Astrocyte (in vitro differentiated cells and primary cell): ENCODE measurements around the gene RBM20. TPM values are rescaled to one million over a fixed set of nuclear protein-coding genes. Genes with fewer than 3 reads are reported as not detected.

Experiments used
- DNase-seq: peaks from one replicate; pipeline ENCODE4 v3.0.0-alpha.2; 2010; ENCODE audit warnings: low read depth
- FAIRE-seq: peaks from 2 replicates; lab custom pipeline; 2011; peaks lifted over from hg19 to GRCh38; lab: Jason Lieb, UNC
- H2AFZ ChIP-seq: 2 replicates; pipeline ENCODE4 v1.6.0; 2012; ENCODE audit warnings: low read depth, low read length, inconsistent platforms
- H3K27ac ChIP-seq: 2 replicates; pipeline ENCODE4 v1.5.1; 2011; ENCODE audit warnings: low read depth, low read length, inconsistent platforms
- H3K27me3 ChIP-seq: 2 replicates; pipeline ENCODE4 v1.6.0; 2011; ENCODE audit warnings: low read length, inconsistent platforms; ENCODE audit not compliant: insufficient read depth
- H3K36me3 ChIP-seq: 2 replicates; pipeline ENCODE4 v1.5.1; 2011; ENCODE audit warnings: low read length, inconsistent platforms; ENCODE audit not compliant: insufficient read depth
- H3K4me1 ChIP-seq: 2 replicates; pipeline ENCODE4 v1.5.1; 2011; ENCODE audit warnings: low read length, inconsistent platforms; ENCODE audit not compliant: insufficient read depth
- H3K4me2 ChIP-seq: 2 replicates; pipeline ENCODE4 v1.6.0; 2012; ENCODE audit warnings: low read length, inconsistent platforms
- H3K4me3 ChIP-seq: 2 replicates; pipeline ENCODE4 v1.5.1; 2011; ENCODE audit warnings: low read depth, mild to moderate bottlenecking, low read length, inconsistent platforms; ENCODE audit not compliant: insufficient read depth
- H3K79me2 ChIP-seq: 2 replicates; pipeline ENCODE4 v1.6.0; 2012; ENCODE audit warnings: mild to moderate bottlenecking, low read length, inconsistent platforms; ENCODE audit not compliant: insufficient read depth
- H3K9ac ChIP-seq: 2 replicates; pipeline ENCODE4 v1.6.0; 2012; ENCODE audit warnings: mild to moderate bottlenecking, low read length, inconsistent platforms
- H3K9me3 ChIP-seq: 2 replicates; pipeline ENCODE4 v1.5.1; 2012; ENCODE audit warnings: low read depth, mild to moderate bottlenecking, low read length, inconsistent platforms; ENCODE audit not compliant: insufficient read depth
- H4K20me1 ChIP-seq: 2 replicates; pipeline ENCODE4 v1.6.0; 2012; ENCODE audit warnings: low read length, inconsistent platforms; ENCODE audit not compliant: insufficient read depth
- H3K27ac Mint-ChIP-seq: one replicate; pipeline ENCODE4 v1.8.0; 2021; ENCODE audit warnings: mild to moderate bottlenecking, mixed read lengths; ENCODE audit not compliant: unreplicated experiment
- H3K27me3 Mint-ChIP-seq: one replicate; pipeline ENCODE4 v1.8.0; 2021; ENCODE audit warnings: low read depth, mixed read lengths; ENCODE audit not compliant: unreplicated experiment
- H3K36me3 Mint-ChIP-seq: one replicate; pipeline ENCODE4 v1.8.0; 2021; ENCODE audit warnings: low read depth, mixed read lengths; ENCODE audit not compliant: unreplicated experiment
- H3K4me1 Mint-ChIP-seq: one replicate; pipeline ENCODE4 v1.8.0; 2021; ENCODE audit warnings: low read depth, mixed read lengths; ENCODE audit not compliant: unreplicated experiment
- H3K4me3 Mint-ChIP-seq: one replicate; pipeline ENCODE4 v1.8.0; 2021; ENCODE audit warnings: mild to moderate bottlenecking, moderate library complexity, mixed read lengths; ENCODE audit not compliant: unreplicated experiment
- H3K9me3 Mint-ChIP-seq: one replicate; pipeline ENCODE4 v1.8.0; 2021; ENCODE audit warnings: mild to moderate bottlenecking, mixed read lengths; ENCODE audit not compliant: unreplicated experiment
- EZH2 ChIP-seq: IDR thresholded peaks from 2 replicates; pipeline ENCODE4 v1.6.1; 2012; ENCODE audit warnings: mild to moderate bottlenecking, low read length, inconsistent platforms; ENCODE audit not compliant: insufficient read depth
- total RNA-seq: library from RNA; stranded (reverse); gene quantifications from 2 replicates; pipeline ENCODE4 v1.2.1, GENCODE V29; 2021
- TF ChIP-seq, protein P1 (sequence below): IDR thresholded peaks from 2 replicates; pipeline ENCODE4 v1.5.1; 2011; ENCODE audit warnings: low read depth, mild to moderate bottlenecking, inconsistent platforms, low read length, moderate library complexity; ENCODE audit not compliant: insufficient read depth

The RBM20 gene
- total RNA-seq, 1 donor from 2014 or later: 1.5 TPM

DNA sequence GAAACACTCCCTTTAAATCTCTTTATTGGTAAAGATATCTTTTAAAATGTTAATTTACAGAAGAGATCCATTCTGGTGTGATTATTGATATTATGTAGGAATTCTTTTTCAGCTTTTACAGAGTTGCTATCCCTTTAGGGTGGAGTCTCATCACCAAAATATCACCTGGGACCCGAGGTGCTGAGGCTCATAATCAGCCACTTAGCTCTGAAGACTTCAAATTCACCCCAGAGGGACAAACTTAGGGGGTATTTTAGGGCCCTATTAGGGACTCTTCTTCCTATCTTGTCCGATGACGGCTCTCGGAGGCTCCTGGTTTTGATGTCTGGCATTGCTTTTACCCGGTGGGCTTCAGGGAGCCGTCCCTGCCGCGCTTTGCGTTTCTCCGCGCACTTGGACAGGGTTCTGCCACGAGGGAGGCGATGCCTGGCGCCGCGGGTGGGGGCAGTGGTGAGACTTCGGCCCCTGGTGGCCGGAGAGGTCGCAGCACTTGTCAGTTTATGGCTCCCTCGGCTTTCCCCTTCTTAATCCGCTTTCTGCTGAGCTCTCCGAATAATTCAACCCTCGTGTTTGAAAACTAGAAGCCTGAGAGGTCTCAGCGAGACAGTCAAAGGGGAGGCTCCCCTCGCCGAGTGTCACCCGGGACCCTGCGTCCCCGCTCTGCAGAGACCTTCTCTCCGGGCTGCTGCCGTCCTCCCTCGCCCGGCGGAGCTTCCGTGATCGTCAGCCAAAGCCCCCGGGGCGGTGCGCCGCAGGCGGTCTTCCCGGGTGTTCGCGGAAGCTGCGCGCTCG, 27.8 kb downstream of the RBM20 start:
- no peaks in the 10 kb centered on the region for H3K9me3 ChIP-seq
- no peaks in the 10 kb centered on the region for H3K36me3 Mint-ChIP-seq
- no peaks in the 10 kb centered on the region for H3K4me1 Mint-ChIP-seq
- no peaks in the 10 kb centered on the region for H3K9me3 Mint-ChIP-seq
- peak overlapping the region; percentile 73 for H3K4me3 ChIP-seq
- H4K20me1 ChIP-seq: no peaks in the 10 kb centered on the region
- H3K79me2 ChIP-seq: no peaks in the 10 kb centered on the region
- H3K27ac Mint-ChIP-seq: peak overlapping the region; percentile 74
- peaks cover 20% of the 10 kb centered on the region for H3K27me3 Mint-ChIP-seq
- H3K9ac ChIP-seq: peak overlapping the region; percentile 81
- H3K27ac ChIP-seq: peak overlapping the region; percentile 11
- no peaks in the 10 kb centered on the region for H3K4me1 ChIP-seq
- TF ChIP-seq, protein P1, sequence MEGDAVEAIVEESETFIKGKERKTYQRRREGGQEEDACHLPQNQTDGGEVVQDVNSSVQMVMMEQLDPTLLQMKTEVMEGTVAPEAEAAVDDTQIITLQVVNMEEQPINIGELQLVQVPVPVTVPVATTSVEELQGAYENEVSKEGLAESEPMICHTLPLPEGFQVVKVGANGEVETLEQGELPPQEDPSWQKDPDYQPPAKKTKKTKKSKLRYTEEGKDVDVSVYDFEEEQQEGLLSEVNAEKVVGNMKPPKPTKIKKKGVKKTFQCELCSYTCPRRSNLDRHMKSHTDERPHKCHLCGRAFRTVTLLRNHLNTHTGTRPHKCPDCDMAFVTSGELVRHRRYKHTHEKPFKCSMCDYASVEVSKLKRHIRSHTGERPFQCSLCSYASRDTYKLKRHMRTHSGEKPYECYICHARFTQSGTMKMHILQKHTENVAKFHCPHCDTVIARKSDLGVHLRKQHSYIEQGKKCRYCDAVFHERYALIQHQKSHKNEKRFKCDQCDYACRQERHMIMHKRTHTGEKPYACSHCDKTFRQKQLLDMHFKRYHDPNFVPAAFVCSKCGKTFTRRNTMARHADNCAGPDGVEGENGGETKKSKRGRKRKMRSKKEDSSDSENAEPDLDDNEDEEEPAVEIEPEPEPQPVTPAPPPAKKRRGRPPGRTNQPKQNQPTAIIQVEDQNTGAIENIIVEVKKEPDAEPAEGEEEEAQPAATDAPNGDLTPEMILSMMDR: peak; percentile 71
- no peak for TF ChIP-seq EZH2
- peak overlapping the region; percentile 88 for H2AFZ ChIP-seq
- no peaks in the 10 kb centered on the region for H3K36me3 ChIP-seq
- DNase-seq (peak; percentile 57), FAIRE-seq (no peak)
- H3K4me2 ChIP-seq: peak overlapping the region; percentile 94
- peak overlapping the region; percentile 86 for H3K4me3 Mint-ChIP-seq
- no peaks in the 10 kb centered on the region for H3K27me3 ChIP-seq

DNA sequence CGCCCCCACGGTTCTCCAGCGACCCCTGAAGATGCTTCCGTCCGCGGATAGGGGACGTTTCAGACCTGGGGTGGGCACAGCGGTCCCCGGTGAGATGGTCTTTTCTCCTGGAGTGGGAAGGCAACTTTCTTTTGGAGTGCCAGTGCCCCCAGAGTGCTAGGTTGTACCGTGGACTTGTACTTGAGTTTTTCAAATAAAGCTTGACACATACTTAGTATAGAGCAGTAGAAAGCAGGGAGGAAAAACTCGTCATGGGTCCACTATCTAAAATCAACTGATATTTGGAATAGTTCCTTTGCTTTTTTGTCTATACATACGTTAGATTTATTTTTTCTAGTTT, 28.4 kb downstream of the RBM20 start:
- Mint-ChIP-seq H3K27ac (no peak overlapping the region), H3K36me3 (no peaks in the 10 kb centered on the region)
- no peak for FAIRE-seq

More for the DNA sequence above, 28.4 kb downstream of the RBM20 start:
- Histone ChIP-seq H3K27ac (peak overlapping the region; percentile 11), H3K9ac (peak overlapping the region; percentile 81), H3K27me3 (no peaks in the 10 kb centered on the region), H3K36me3 (no peaks in the 10 kb centered on the region), H3K4me3 (peak overlapping the region; percentile 73), H4K20me1 (no peaks in the 10 kb centered on the region), H3K4me1 (no peaks in the 10 kb centered on the region), H3K4me2 (peak overlapping the region; percentile 94), H3K9me3 (no peaks in the 10 kb centered on the region), H2AFZ (peak overlapping the region; percentile 88), H3K79me2 (no peaks in the 10 kb centered on the region)
- peaks cover 20% of the 10 kb centered on the region for H3K27me3 Mint-ChIP-seq
- H3K4me3 Mint-ChIP-seq: peak overlapping the region; percentile 86
- no peak for DNase-seq
- no peaks in the 10 kb centered on the region for H3K9me3 Mint-ChIP-seq
- no peaks in the 10 kb centered on the region for H3K4me1 Mint-ChIP-seq
- TF ChIP-seq EZH2: no peak
- TF ChIP-seq, protein P1: no peak
